MCF 10A (cell line): Measurements from ENCODE around the gene CEACAM6. TPM values are rescaled to one million over a fixed set of nuclear protein-coding genes. Genes with fewer than 3 reads are reported as not detected.
"Not testable (repeated sequence)": the region's sequence is repeated elsewhere in the genome, so short reads cannot be mapped to it uniquely, and the experiment has no call there.

ENCODE experiments used
- BruUV-seq: library from RNA; stranded (reverse); fragments of 400-500 nt; replicated peaks from 2 replicates; lab custom pipeline; 2021; lab: Mats Ljungman, UMichigan
- CTCF ChIA-PET: fragments of 300-600 bp; sonication (Branson Sonifier 250); formaldehyde crosslinking; extraction: SDS; loops from one replicate; lab custom pipeline; 2021; ENCODE audit warnings: antibody characterized with exemption, inconsistent platforms; lab: Yijun Ruan, JAX
- POLR2A ChIA-PET: fragments of 300-600, 350-650 bp; sonication (Branson Sonifier 250); formaldehyde crosslinking; extraction: SDS; loops from one replicate; lab custom pipeline; 2020; ENCODE audit warnings: antibody characterized with exemption, inconsistent platforms; lab: Yijun Ruan, JAX
- DNase-seq: peaks from one replicate; pipeline ENCODE4 v3.0.0-alpha.2; 2018; ENCODE audit not compliant: unreplicated experiment
- H3K27ac Mint-ChIP-seq: one replicate; pipeline ENCODE4 v1.8.0; 2022; ENCODE audit warnings: mild to moderate bottlenecking, low read depth, mixed read lengths; ENCODE audit not compliant: unreplicated experiment
- H3K27me3 Mint-ChIP-seq: one replicate; pipeline ENCODE4 v1.8.0; 2022; ENCODE audit warnings: mixed read lengths; ENCODE audit not compliant: insufficient read depth, unreplicated experiment
- H3K36me3 Mint-ChIP-seq: one replicate; pipeline ENCODE4 v1.8.0; 2022; ENCODE audit warnings: mild to moderate bottlenecking, moderate library complexity, mixed read lengths; ENCODE audit not compliant: insufficient read depth, unreplicated experiment
- H3K4me1 Mint-ChIP-seq: one replicate; pipeline ENCODE4 v1.8.0; 2022; ENCODE audit warnings: mixed read lengths; ENCODE audit not compliant: insufficient read depth, unreplicated experiment
- H3K4me3 Mint-ChIP-seq: one replicate; pipeline ENCODE4 v1.8.0; 2022; ENCODE audit warnings: mild to moderate bottlenecking, moderate library complexity, mixed read lengths; ENCODE audit not compliant: unreplicated experiment
- H3K9me3 Mint-ChIP-seq: one replicate; pipeline ENCODE4 v1.8.0; 2022; ENCODE audit warnings: mixed read lengths; ENCODE audit not compliant: unreplicated experiment
- CTCF ChIP-seq: fragments of 200-600 bp; IDR thresholded peaks from one replicate; pipeline ENCODE4 v1.8.0; 2022; ENCODE audit warnings: antibody characterized with exemption, mild to moderate bottlenecking; ENCODE audit not compliant: unreplicated experiment
- intact Hi-C: fragments of 100-400 bp; cut with micrococcal nuclease; formaldehyde crosslinking; loops from 2 replicates; pipeline ENCODE4 v1.14.1; 2022
- total RNA-seq: library from RNA; stranded (reverse); gene quantifications from 2 replicates; pipeline ENCODE4 v1.2.3, GENCODE V29; 2022

Gene CEACAM6
- total RNA-seq, 1 experiment from 2014 or later = not detected

- H3K4me3 Mint-ChIP-seq = no peak overlapping the region
- peak; percentile 69 for TF ChIP-seq CTCF
- no peaks in the 10 kb centered on the region for H3K9me3 Mint-ChIP-seq
- no peak overlapping the region for H3K27ac Mint-ChIP-seq
- POLR2A ChIA-PET = interaction anchor here (0.7 kb wide), 1 partner anchor 33 kb away, joined by 4 read pairs; no protein-coding TSS in a partner anchor
- peaks cover 7% of the 10 kb centered on the region for H3K36me3 Mint-ChIP-seq
- intact Hi-C loops = loop anchor here (2.0 to 5.0 kb wide), 2 partner anchors 40 to 104 kb away; no protein-coding TSS in a partner anchor
- no TSS peak for BruUV-seq
- CTCF ChIA-PET = interaction anchor here (0.6 to 6.7 kb wide), 18 partner anchors 9 to 783 kb away, joined by 3 to 72 read pairs (median 4); no protein-coding TSS in a partner anchor
- peak; percentile 66 for DNase-seq
- peaks cover 79% of the 10 kb centered on the region for H3K27me3 Mint-ChIP-seq
- H3K4me1 Mint-ChIP-seq = no peaks in the 10 kb centered on the region
Measured at GRCh38 chr19:41746593-41747227, 8.6 kb upstream of the CEACAM6 start.

GRCh38 chr19:41748012-41748411, 7.3 kb upstream of the CEACAM6 start:
- no TSS peak for BruUV-seq
- no peaks in the 10 kb centered on the region for H3K4me1 Mint-ChIP-seq
- CTCF ChIA-PET = interaction anchor here (0.5 to 6.7 kb wide), 8 partner anchors 10 to 1786 kb away, joined by 3 to 72 read pairs (median 5); no protein-coding TSS in a partner anchor

GRCh38 chr19:41750248-41751134, 4.8 kb upstream of the CEACAM6 start:
- DNase-seq, POLR2A ChIA-PET, BruUV-seq, H3K9me3 Mint-ChIP-seq, H3K4me3 Mint-ChIP-seq, intact Hi-C loops, H3K4me1 Mint-ChIP-seq, H3K27ac Mint-ChIP-seq, H3K36me3 Mint-ChIP-seq: not testable (repeated sequence)
- H3K27me3 Mint-ChIP-seq = peaks cover 79% of the 10 kb centered on the region
- CTCF ChIA-PET = interaction anchor here (0.6 to 2.6 kb wide), 5 partner anchors 40 to 302 kb away, joined by 3 to 12 read pairs (median 10); no protein-coding TSS in a partner anchor

More at GRCh38 chr19:41748012-41748411, 7.3 kb upstream of the CEACAM6 start:
- H3K27ac Mint-ChIP-seq = no peak overlapping the region
- peaks cover 80% of the 10 kb centered on the region for H3K27me3 Mint-ChIP-seq
- H3K36me3 Mint-ChIP-seq = peaks cover 7% of the 10 kb centered on the region
- H3K4me3 Mint-ChIP-seq = no peak overlapping the region
- POLR2A ChIA-PET = no interaction called here
- no peak for TF ChIP-seq CTCF
- H3K9me3 Mint-ChIP-seq = no peaks in the 10 kb centered on the region
- no peak for DNase-seq
- intact Hi-C loops = loop anchor here (5.0 kb wide), 1 partner anchor 106 kb away; no protein-coding TSS in a partner anchor

- CTCF ChIA-PET = interaction anchor here (0.6 to 2.9 kb wide), 40 partner anchors 8 to 1736 kb away, joined by 3 to 35 read pairs (median 4); partner anchors contain the start of gene CEACAM5
- no peak overlapping the region for H3K4me3 Mint-ChIP-seq
- POLR2A ChIA-PET = no interaction called here
- H3K4me1 Mint-ChIP-seq = peaks cover 5% of the 10 kb centered on the region
- TF ChIP-seq CTCF = peak; percentile 62
- BruUV-seq = no TSS peak
- H3K36me3 Mint-ChIP-seq = peaks cover 7% of the 10 kb centered on the region
- H3K9me3 Mint-ChIP-seq = no peaks in the 10 kb centered on the region
- peak; percentile 65 for DNase-seq
- H3K27me3 Mint-ChIP-seq = peaks cover 63% of the 10 kb centered on the region
- intact Hi-C loops = loop anchor here (1.0 to 2.0 kb wide), 2 partner anchors 32 to 68 kb away; no protein-coding TSS in a partner anchor
- no peak overlapping the region for H3K27ac Mint-ChIP-seq
Measured at GRCh38 chr19:41753159-41753558, 2.2 kb upstream of the CEACAM6 start.
